Lower leg skin (tissue), 4 donors: Measurements from ENCODE around the gene RPTOR. TPM values are rescaled to one million over a fixed set of nuclear protein-coding genes. Genes with fewer than 3 reads are reported as not detected.
A peak's percentile ranks its signal among the peaks of the same experiment; 100 is the strongest.

ENCODE experiments used
- DNase-seq, 2 donors: peaks; one replicate each; pipeline ENCODE4 v3.0.0-alpha.2; 2019; ENCODE audit warnings: low spot score in 2 of 2
- H3K4me3 ChIP-seq: fragments of 200-600 bp; sonication (generic); 2 replicates; pipeline ENCODE4 v1.5.1; 2017; ENCODE audit warnings: mild to moderate bottlenecking, low read depth; ENCODE audit not compliant: poor library complexity, severe bottlenecking
- POLR2A ChIP-seq, 2 donors: fragments of 450-650 bp; IDR thresholded peaks; one replicate each; pipeline ENCODE4 v1.6.1; 2016 to 2017; ENCODE audit warnings: antibody characterized with exemption in 2 of 2, mild to moderate bottlenecking in 1 of 2, moderate library complexity in 1 of 2
- WGBS, 2 donors: methylation state at CpG; one replicate each; pipeline ENCODE4 v1.1.5; 2018; 5-methylcytosine and 5-hydroxymethylcytosine counted together
- intact Hi-C: fragments of 100-400 bp; cut with DNase I; formaldehyde crosslinking; loops from one replicate; pipeline ENCODE4 v1.15.0; 2023; ENCODE audit warnings: low total_unique reads
- total RNA-seq, 4 donors: library from RNA; depleted of rRNA; stranded (reverse); fragments of >200 nt; gene quantifications; one replicate each; pipeline ENCODE4 v1.1.0, GENCODE V29; 2016
- TF ChIP-seq, protein P1 (sequence below), 3 donors: fragments of 450-650 bp; IDR thresholded peaks; one replicate each; pipeline ENCODE4 v1.5.1; 2016; ENCODE audit warnings: antibody characterized with exemption in 3 of 3, mild to moderate bottlenecking in 3 of 3, moderate library complexity in 2 of 3

Gene RPTOR
- total RNA-seq, 4 donors from 2014 or later, result 30.7 to 68.2 (median 39.8) TPM

DNA sequence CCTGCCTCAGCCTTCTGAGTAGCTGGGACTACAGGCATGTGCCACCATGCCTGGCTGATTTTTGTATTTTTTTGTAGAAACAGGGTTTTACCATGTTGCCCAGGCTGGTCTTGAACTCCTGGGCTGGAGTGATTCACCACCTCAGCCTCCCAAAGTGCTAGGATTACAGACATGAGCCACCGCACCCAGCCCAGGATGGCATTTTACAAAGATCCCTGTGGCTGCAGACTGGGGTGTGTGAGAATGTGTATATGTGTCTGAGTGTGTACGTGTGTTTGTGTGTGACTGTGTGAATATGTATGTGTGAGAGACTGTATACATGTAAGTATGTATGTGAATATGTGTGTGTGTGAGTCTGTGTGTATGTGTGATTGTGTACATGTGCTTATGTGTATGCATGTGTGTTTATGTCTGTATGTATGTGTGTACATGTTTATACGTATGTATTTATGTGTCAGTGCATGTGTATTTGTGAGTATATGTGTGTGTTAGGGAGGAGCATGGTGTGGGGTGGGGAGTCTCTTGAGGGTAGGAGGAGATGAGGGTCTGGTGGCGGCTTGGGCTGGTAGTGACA, 17.0 kb downstream of the RPTOR start:
- DNase-seq, result peak in 1 of 2 donors; percentile 50
- WGBS, 2 donors, result 90 to 96% methylated on average over 4 of the region's 4 CpGs
- TF ChIP-seq, protein P1, sequence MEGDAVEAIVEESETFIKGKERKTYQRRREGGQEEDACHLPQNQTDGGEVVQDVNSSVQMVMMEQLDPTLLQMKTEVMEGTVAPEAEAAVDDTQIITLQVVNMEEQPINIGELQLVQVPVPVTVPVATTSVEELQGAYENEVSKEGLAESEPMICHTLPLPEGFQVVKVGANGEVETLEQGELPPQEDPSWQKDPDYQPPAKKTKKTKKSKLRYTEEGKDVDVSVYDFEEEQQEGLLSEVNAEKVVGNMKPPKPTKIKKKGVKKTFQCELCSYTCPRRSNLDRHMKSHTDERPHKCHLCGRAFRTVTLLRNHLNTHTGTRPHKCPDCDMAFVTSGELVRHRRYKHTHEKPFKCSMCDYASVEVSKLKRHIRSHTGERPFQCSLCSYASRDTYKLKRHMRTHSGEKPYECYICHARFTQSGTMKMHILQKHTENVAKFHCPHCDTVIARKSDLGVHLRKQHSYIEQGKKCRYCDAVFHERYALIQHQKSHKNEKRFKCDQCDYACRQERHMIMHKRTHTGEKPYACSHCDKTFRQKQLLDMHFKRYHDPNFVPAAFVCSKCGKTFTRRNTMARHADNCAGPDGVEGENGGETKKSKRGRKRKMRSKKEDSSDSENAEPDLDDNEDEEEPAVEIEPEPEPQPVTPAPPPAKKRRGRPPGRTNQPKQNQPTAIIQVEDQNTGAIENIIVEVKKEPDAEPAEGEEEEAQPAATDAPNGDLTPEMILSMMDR (IDR thresholded peaks at IDR 0.05), result peak in 1 of 3 donors; percentile 22
- no peak for TF ChIP-seq POLR2A (IDR thresholded peaks at IDR 0.05)
- intact Hi-C loops, result loop anchor here (2.0 kb wide), 1 partner anchor 43 kb away; no protein-coding TSS in a partner anchor
- no peak overlapping the region for H3K4me3 ChIP-seq

DNA sequence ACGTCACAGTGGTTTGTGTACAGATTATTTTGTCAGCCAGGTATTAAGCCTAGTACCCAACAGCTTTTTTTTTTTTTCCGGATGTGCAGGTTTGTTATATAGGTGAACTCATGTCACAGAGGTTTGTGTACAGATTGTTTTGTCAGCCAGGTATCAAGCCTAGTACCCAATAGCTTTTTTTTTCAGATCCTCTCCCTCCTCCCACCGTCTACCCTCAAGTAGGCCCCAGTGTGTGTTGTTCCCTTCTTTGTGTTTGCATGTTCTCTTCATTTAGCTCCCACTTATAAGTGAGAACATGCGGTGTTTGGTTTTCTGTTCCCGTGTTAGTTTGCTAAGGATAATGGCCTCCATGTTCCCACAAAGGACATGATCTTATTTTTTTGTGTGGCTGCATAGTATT, 19.9 kb downstream of the RPTOR start:
- TF ChIP-seq POLR2A (IDR thresholded peaks at IDR 0.05), result no peak
- TF ChIP-seq, protein P1 (IDR thresholded peaks at IDR 0.05), result no peak
- no peak for DNase-seq
- intact Hi-C loops, result no loop called here
- WGBS, 2 donors, result 82 to 86% methylated on average over 5 of the region's 5 CpGs
- H3K4me3 ChIP-seq, result no peak overlapping the region

DNA sequence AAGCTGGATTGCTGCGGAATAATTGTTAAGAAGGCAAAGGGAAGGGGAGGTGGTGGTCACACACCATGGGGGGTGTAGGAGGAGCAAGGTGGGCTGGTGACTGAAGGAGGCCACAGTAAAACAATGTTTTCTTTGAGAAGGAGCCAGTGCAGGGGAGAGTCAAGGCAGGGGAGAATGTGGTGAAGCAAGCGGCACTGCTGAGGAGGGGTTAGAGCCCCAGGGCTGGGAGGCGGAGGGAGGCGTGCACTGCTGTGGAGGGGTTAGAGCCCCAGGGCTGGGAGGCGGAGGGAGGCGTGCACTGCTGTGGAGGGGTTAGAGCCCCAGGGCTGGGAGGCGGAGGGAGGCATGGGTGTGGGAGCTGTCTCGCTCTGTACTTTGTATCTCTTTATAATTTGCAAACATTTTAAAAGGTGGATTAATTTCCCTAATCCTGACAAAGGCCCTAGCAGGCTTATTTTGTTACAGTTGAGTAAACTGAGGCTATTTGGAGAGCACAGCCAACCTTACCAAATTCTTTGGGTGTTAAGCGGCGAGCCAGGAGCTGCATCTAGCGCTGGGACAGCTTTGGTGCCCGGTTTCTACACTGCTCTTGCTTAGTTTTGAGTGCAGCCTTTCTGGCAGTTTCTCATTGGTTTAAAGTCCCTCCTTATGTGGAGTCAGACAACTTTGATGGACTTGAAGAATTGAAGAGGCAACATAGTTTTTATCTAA, 20.9 kb downstream of the RPTOR start:
- no peak overlapping the region for H3K4me3 ChIP-seq
- DNase-seq, result peak in 1 of 2 donors; percentile 34
- intact Hi-C loops, result no loop called here
- WGBS, 2 donors, result 55 to 56% methylated on average over 12 of the region's 12 CpGs
- TF ChIP-seq POLR2A (IDR thresholded peaks at IDR 0.05), result no peak
- TF ChIP-seq, protein P1 (IDR thresholded peaks at IDR 0.05), result no peak

DNA sequence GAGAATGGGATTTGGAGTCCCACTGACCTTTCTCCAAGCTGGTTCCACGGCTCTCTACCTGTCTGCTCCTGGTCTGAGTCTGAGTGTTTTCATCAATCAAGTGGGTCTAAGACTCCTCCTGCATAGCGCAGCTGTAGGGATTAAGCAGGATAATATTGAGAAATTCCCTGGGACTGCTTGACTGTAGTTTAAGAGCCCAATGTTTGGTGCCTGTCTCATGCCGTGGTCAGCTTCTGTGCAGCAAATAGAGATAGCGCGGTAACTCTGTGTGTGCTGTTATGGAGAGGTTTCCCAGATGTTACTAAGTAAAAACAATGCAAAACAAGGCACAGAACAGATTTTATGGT, 21.4 kb downstream of the RPTOR start:
- intact Hi-C loops, result no loop called here
- no peak overlapping the region for H3K4me3 ChIP-seq
- whole genome bisulfite sequencing, 2 donors, result 83 to 86% methylated on average over 5 of the region's 5 CpGs
- peak in 1 of 2 donors; percentile 21 for DNase-seq
- no peak for TF ChIP-seq POLR2A (IDR thresholded peaks at IDR 0.05)
- TF ChIP-seq, protein P1 (IDR thresholded peaks at IDR 0.05), result no peak

DNA sequence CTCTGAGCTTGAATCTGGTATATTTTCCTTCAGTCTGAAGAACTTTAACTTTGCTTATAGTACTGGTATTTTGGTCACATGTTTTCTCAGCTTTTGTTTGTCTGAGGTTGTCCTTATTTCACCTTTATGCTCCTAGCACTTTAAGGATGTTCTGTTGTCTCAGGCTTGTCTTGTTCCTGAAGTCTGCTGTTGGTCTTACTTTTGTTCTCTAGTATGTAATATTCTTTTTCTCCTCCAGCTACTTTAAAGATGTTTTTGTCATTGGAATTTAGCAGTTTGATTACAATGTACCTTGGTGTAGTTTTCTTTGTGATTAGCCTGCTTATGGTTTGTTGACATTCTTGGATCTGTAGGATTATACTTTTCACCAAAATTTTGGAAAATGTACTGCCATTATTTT, 23.6 kb downstream of the RPTOR start:
- intact Hi-C loops, result no loop called here
- no peak for TF ChIP-seq POLR2A (IDR thresholded peaks at IDR 0.05)
- TF ChIP-seq, protein P1 (IDR thresholded peaks at IDR 0.05), result no peak
- DNase-seq, result no peak
- no peak overlapping the region for H3K4me3 ChIP-seq
